ENCODE data around the gene NPBWR2.

The NPBWR2 gene

DNA sequence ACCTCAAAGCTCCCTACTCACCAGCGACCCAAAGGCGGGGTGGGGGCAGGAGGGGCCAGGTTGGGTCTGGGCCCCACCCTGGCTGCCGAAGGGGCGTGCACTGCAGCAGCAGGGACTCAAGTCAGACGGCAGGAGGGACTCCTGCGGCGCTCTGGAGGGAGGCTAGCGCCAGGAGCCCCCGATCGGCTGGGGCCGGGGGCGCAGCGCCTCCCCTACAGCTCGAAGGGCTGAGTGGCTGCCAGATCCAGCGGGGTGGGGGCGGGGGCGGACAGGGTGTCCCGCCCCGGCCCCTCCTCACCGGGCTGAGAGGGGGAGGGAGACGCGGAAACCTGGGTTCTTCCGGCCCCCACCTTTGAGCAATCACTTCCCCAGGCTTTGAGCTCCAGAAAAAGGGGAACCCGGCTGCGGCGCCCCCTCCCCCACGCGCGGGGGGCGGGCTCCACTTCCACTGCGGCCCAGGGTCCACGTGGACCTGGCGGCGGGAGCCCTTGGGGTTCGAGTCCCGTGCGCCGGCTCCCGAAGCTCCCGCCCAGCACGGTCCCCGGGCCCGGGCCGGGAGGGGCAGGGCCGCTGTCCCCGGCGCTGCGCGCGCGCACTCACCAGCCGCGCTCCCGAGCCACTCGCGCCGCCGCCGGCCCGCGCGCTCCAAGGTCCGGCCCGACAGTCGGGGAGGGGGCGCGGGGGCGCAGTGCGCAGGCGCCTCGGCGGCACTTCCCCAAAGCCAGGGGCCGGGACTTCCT lies 27.9 kb downstream of the NPBWR2 start, which contains the start of gene RGS19:
Gene RGS19, minus strand, starts transcription at position 246 of the 740 bp plus-strand sequence. CDS start 2,632 bp downstream, outside the sequence.
- DNase-seq (ENCODE audit: low read depth, low spot score) = peak; percentile 46
- in situ Hi-C loops (cut with HindIII; ENCODE audit: low sequenced_read_pairs) = no loop called here
- TF ChIP-seq, protein P1, sequence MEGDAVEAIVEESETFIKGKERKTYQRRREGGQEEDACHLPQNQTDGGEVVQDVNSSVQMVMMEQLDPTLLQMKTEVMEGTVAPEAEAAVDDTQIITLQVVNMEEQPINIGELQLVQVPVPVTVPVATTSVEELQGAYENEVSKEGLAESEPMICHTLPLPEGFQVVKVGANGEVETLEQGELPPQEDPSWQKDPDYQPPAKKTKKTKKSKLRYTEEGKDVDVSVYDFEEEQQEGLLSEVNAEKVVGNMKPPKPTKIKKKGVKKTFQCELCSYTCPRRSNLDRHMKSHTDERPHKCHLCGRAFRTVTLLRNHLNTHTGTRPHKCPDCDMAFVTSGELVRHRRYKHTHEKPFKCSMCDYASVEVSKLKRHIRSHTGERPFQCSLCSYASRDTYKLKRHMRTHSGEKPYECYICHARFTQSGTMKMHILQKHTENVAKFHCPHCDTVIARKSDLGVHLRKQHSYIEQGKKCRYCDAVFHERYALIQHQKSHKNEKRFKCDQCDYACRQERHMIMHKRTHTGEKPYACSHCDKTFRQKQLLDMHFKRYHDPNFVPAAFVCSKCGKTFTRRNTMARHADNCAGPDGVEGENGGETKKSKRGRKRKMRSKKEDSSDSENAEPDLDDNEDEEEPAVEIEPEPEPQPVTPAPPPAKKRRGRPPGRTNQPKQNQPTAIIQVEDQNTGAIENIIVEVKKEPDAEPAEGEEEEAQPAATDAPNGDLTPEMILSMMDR (IDR thresholded peaks at IDR 0.05; ENCODE audit: low read depth, low read length) = no peak
- H3K4me3 ChIP-seq (ENCODE audit: low read depth, low read length) = peak within 1 kb of the TSS; percentile 63

DNA sequence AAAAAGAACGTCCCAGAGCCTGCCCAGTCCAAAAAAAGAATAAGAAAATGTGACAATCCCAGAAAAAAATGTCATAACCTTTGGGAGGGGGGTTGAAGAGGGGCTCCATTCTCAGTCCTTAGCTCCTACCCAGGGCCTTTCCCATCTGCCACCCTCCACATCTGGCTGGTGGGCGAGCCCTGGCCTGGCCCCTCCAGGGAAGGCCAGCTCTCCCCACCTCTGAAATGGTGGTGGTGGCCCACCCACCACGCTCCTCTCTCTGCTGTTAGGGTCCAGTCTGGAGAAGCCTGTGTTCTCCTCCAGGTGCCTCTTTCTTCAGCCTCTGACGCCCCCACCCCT lies 28.5 kb downstream of the NPBWR2 start:
- H3K4me3 ChIP-seq (ENCODE audit: low read depth, low read length) = peak overlapping the region; percentile 63
- in situ Hi-C loops (cut with HindIII; ENCODE audit: low sequenced_read_pairs) = no loop called here
- TF ChIP-seq, protein P1 (IDR thresholded peaks at IDR 0.05; ENCODE audit: low read depth, low read length) = no peak
- DNase-seq (ENCODE audit: low read depth, low spot score) = no peak

DNA sequence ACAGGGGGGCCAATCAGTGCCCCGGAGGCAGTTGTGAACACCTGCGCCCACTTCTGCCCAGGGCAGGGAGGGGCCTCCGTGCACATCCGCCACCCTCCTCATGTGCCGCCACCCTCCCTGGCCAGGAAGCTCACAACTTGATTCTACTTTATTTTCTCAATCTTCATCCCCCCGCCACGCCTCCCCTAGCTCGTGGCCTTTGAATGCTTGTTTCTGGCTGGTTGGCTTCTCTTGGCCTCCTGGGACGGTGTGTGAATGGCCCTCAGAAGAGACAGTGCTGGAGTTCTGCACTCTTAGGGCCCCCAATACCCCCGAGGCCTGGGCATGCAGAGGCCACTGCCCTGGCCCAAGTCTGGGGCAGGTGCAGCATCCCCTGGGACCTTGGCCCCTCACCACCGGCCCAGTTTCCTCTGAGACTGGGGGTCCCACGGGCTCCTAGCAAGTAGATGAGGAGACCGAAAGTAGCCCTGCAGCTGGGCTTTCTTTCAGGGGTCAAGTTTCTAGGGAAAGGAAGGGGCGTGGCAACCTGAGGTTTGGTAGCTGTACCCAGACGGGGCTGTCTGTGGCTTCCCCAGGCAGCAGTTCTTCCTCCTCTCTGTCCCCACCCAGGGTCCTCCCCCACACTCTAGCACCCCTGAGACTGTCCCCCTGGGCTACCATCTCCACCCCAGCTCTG lies 29.4 kb downstream of the NPBWR2 start:
- in situ Hi-C loops (cut with HindIII; ENCODE audit: low sequenced_read_pairs) = no loop called here
- TF ChIP-seq, protein P1 (IDR thresholded peaks at IDR 0.05; ENCODE audit: low read depth, low read length) = no peak
- no peak for DNase-seq (ENCODE audit: low read depth, low spot score)
- H3K4me3 ChIP-seq (ENCODE audit: low read depth, low read length) = peak overlapping the region; percentile 63

DNA sequence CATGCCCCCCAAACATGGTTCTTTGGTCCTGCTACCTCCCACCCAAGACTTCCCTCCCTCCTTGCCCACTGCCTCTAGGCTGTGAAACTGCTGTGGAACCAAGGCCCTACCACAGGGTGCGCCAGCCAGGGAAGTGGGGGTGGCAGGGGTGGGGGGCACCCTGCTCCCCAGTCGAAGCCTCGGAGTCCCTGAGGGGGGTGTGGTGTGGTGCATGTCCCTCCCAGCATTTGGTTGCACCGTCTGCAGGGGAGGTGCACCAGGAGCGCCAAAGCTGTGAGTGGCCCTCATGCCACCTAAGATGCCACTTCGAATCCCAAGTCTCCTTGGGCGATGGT lies 29.9 kb downstream of the NPBWR2 start:
- DNase-seq (ENCODE audit: low read depth, low spot score) = no peak
- in situ Hi-C loops (cut with HindIII; ENCODE audit: low sequenced_read_pairs) = no loop called here
- TF ChIP-seq, protein P1 (IDR thresholded peaks at IDR 0.05; ENCODE audit: low read depth, low read length) = no peak
- H3K4me3 ChIP-seq (ENCODE audit: low read depth, low read length) = no peak overlapping the region

DNA sequence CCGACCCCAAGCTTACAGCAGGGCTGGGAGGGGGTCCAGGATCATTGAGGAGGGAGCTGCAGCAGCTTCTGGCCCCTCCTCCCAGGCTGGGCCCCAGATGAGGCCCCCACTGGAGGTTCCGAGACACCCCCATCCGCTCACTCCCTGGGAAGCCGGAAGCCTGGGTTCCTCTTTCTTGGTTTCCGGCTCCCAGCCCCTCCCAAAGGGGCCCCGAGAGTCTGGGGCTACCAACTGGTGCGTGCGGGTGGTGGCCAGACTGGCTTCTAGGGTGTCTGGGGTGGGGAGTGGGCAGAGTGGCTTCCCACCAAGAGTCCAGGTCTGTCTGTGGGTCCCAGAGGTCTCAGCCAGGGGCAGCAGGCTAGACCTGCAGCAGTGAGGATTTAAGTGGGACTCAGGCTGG lies 30.3 kb downstream of the NPBWR2 start:
- H3K4me3 ChIP-seq (ENCODE audit: low read depth, low read length) = no peak overlapping the region
- TF ChIP-seq, protein P1 (IDR thresholded peaks at IDR 0.05; ENCODE audit: low read depth, low read length) = no peak
- no peak for DNase-seq (ENCODE audit: low read depth, low spot score)
- in situ Hi-C loops (cut with HindIII; ENCODE audit: low sequenced_read_pairs) = no loop called here

DNA sequence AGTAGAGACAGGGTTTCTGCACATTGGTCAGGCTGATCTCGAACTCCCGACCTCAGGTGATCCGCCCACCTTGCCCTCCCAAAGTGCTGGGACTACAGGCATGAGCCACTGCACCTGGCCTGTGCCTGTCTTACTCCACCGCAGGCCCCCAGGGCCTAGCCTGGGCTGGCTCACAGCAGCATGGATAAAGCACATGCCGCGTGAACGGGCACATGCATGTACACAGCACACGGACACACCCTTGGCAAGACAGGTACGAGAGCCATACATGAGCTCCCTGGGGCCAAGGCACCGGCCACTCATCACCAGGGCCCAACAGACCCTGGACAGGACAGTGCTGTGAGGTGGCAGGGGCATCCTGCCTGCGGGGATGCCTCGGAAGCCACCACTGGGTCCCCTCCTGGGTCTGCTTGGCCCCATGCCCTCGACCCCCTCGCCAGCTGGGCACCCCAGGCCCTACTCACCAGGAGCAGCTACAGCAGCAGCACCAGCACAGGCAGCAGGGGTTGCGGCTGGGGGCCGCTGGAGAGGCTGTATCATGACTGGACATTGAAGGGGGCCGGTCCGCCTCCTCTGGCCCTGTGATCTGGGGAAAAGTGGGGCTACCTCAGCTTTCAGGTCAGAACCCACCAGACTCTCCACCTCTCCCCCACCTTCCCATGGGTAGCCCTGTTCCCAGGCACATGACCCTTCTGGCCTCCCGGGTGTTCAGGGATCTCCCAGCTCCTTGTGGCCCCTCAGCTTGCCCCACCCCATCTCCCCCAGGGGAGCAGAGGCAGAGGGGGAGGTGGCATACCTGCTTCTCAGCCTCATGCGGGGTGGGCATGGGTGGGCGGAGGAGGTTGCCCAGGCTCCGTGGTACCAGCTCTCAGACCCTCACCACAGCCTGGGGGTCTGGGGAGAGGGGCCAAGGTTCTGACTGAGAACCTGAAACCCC lies 31.0 kb downstream of the NPBWR2 start:
- no peak overlapping the region for H3K4me3 ChIP-seq (ENCODE audit: low read depth, low read length)
- TF ChIP-seq, protein P1 (IDR thresholded peaks at IDR 0.05; ENCODE audit: low read depth, low read length) = no peak
- in situ Hi-C loops (cut with HindIII; ENCODE audit: low sequenced_read_pairs) = no loop called here
- no peak for DNase-seq (ENCODE audit: low read depth, low spot score)

All from astrocyte of the spinal cord (primary cell).